ENCODE results near the gene SNX4.
"Not testable (repeated sequence)": the region's sequence is repeated elsewhere in the genome, so short reads cannot be mapped to it uniquely, and the experiment has no call there.

The SNX4 gene

DNA sequence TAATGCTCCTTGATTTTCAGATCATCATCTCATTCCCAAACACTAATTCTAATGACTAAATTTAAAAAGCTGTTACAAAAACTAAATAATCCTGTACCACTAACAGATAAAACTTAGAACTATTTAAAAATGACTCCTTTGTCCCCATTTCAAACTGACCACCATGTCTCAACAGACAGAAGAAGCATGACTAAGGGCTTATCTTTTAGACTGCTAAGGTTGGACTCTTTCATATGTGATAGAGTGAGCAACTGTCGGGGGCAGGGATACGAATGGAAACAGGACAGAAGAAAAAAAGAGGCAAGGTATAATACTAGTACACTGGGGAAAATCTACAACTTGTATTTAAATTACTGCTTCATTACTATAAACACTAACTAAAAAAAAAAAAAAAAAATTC, 23.3 kb downstream of the SNX4 start:
- no peak for DNase-seq
- Histone ChIP-seq H3K9me3 (ENCODE audit: control insufficient read depth, low read length) (no peaks in the 10 kb centered on the region), H3K18ac (ENCODE audit: low read depth in 1 of 2, low read length in 2 of 2) (no peak overlapping the region), H2BK15ac (ENCODE audit: low read depth, poor library complexity, severe bottlenecking) (no peak overlapping the region), H3K14ac (ENCODE audit: low read length in 2 of 2) (no peak overlapping the region), H4K91ac (ENCODE audit: low read length) (no peak overlapping the region), H3K27me3 (ENCODE audit: control insufficient read depth in 1 of 2, insufficient read depth in 1 of 2, low read length in 2 of 2) (no peaks in the 10 kb centered on the region), H4K8ac (ENCODE audit: low read length) (no peak overlapping the region), H3K4ac (ENCODE audit: low read depth in 1 of 2, low read length in 2 of 2) (no peak overlapping the region), H3K4me3 (ENCODE audit: insufficient read depth in 1 of 2, low read depth in 1 of 2, low read length in 2 of 2) (no peak overlapping the region), H2BK12ac (ENCODE audit: low read length in 2 of 2) (no peak overlapping the region), H2BK120ac (ENCODE audit: low read depth, low read length) (no peak overlapping the region), H2AK5ac (ENCODE audit: low read length, severe bottlenecking) (no peak overlapping the region), H3K27ac (ENCODE audit: low read length, poor library complexity, severe bottlenecking) (no peak overlapping the region), H3K4me2 (ENCODE audit: low read length, poor library complexity, severe bottlenecking) (no peak overlapping the region), H3K79me1 (replicated peaks; ENCODE audit: low read length, poor library complexity, severe bottlenecking) (peaks cover 13% of the 10 kb centered on the region), H3K4me1 (ENCODE audit: control insufficient read depth, insufficient read depth, low read depth, low read length) (no peaks in the 10 kb centered on the region), H3K23ac (ENCODE audit: low read length in 2 of 2) (no peak overlapping the region), H3K36me3 (ENCODE audit: control insufficient read depth in 1 of 2, insufficient read depth in 2 of 2, low read depth in 1 of 2, low read length in 2 of 2) (peaks cover 14 to 80% of the 10 kb centered on the region in 2 experiments), H2AFZ (ENCODE audit: low read depth, low read length) (no peak overlapping the region), H3K9ac (ENCODE audit: low read length) (no peak overlapping the region), H2BK5ac (ENCODE audit: low read depth, low read length, poor library complexity, severe bottlenecking) (no peak overlapping the region)
- 90% methylated on average over 2 of the region's 2 CpGs for WGBS

DNA sequence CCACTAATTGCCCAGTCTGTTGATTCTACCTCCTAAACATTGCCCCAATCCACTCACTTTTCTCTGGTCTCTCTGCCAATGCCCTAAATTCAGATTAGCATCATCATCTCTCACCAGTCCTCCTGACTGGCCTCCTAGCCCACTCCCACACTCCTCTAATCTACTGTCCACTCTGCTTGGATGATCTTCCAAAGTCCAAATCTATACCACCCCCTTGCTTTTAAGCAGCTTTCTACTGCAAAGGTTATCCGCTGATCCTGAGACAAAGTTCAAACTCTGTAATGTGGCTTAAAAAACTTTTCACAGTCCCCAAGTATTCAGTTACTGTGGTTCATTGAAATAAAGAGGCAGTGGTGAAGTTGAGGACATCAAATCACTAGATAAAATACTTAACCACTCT, 37.6 kb downstream of the SNX4 start:
- H3K4ac ChIP-seq (ENCODE audit: low read depth in 1 of 2, low read length in 2 of 2) = no peak overlapping the region
- peaks cover 18 to 32% of the 10 kb centered on the region in 2 experiments for H3K36me3 ChIP-seq (ENCODE audit: control insufficient read depth in 1 of 2, insufficient read depth in 2 of 2, low read depth in 1 of 2, low read length in 2 of 2)
- no CpG with 5 or more reads among the region's 1 CpG for WGBS
- H2BK120ac ChIP-seq (ENCODE audit: low read depth, low read length) = no peak overlapping the region
- H3K79me1 ChIP-seq (replicated peaks; ENCODE audit: low read length, poor library complexity, severe bottlenecking) = peaks cover 19% of the 10 kb centered on the region
- no peak overlapping the region for H3K18ac ChIP-seq (ENCODE audit: low read depth in 1 of 2, low read length in 2 of 2)
- H4K91ac ChIP-seq (ENCODE audit: low read length) = no peak overlapping the region
- H3K27ac ChIP-seq (ENCODE audit: low read length, poor library complexity, severe bottlenecking) = no peak overlapping the region
- H3K14ac ChIP-seq (ENCODE audit: low read length in 2 of 2) = no peak overlapping the region
- no peak overlapping the region for H3K4me3 ChIP-seq (ENCODE audit: insufficient read depth in 1 of 2, low read depth in 1 of 2, low read length in 2 of 2)
- no peak overlapping the region for H2BK5ac ChIP-seq (ENCODE audit: low read depth, low read length, poor library complexity, severe bottlenecking)
- no peak overlapping the region for H3K23ac ChIP-seq (ENCODE audit: low read length in 2 of 2)
- H2AK5ac ChIP-seq (ENCODE audit: low read length, severe bottlenecking) = no peak overlapping the region
- no peak overlapping the region for H4K8ac ChIP-seq (ENCODE audit: low read length)
- H3K27me3 ChIP-seq (ENCODE audit: control insufficient read depth in 1 of 2, insufficient read depth in 1 of 2, low read length in 2 of 2) = no peaks in the 10 kb centered on the region
- H3K4me2 ChIP-seq (ENCODE audit: low read length, poor library complexity, severe bottlenecking) = no peak overlapping the region
- H3K4me1 ChIP-seq (ENCODE audit: control insufficient read depth, insufficient read depth, low read depth, low read length) = no peaks in the 10 kb centered on the region
- H3K9me3 ChIP-seq (ENCODE audit: control insufficient read depth, low read length) = no peaks in the 10 kb centered on the region
- H2AFZ ChIP-seq (ENCODE audit: low read depth, low read length) = no peak overlapping the region
- H2BK15ac ChIP-seq (ENCODE audit: low read depth, poor library complexity, severe bottlenecking) = no peak overlapping the region
- H3K9ac ChIP-seq (ENCODE audit: low read length) = no peak overlapping the region
- no peak for DNase-seq
- no peak overlapping the region for H2BK12ac ChIP-seq (ENCODE audit: low read length in 2 of 2)

DNA sequence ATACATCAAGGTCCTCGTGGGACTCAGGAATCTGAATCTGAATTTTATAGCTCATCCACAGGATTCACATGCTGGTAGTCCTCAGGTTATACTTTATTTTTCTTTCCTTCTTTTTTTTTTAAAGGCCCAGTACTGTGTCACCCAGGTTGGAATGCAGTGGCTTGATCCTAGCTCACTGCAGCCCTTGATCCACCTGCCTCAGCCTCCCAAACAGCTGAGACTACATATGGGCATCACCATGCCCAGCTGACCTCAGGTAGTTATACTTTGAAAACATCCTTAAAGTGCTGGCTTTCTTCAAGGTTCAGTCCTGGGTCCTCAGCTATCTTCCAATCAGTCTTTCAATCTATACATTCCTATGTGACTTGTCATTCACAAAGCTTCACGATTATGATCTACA, 38.2 kb downstream of the SNX4 start:
- no peak overlapping the region for H4K91ac ChIP-seq (ENCODE audit: low read length)
- H2BK5ac ChIP-seq (ENCODE audit: low read depth, low read length, poor library complexity, severe bottlenecking) = no peak overlapping the region
- H3K79me1 ChIP-seq (replicated peaks; ENCODE audit: low read length, poor library complexity, severe bottlenecking) = peaks cover 19% of the 10 kb centered on the region
- H4K8ac ChIP-seq (ENCODE audit: low read length) = no peak overlapping the region
- no peak overlapping the region for H2BK12ac ChIP-seq (ENCODE audit: low read length in 2 of 2)
- no peak overlapping the region for H3K14ac ChIP-seq (ENCODE audit: low read length in 2 of 2)
- peaks cover 18 to 33% of the 10 kb centered on the region in 2 experiments for H3K36me3 ChIP-seq (ENCODE audit: control insufficient read depth in 1 of 2, insufficient read depth in 2 of 2, low read depth in 1 of 2, low read length in 2 of 2)
- H3K18ac ChIP-seq (ENCODE audit: low read depth in 1 of 2, low read length in 2 of 2) = no peak overlapping the region
- H3K4ac ChIP-seq (ENCODE audit: low read depth in 1 of 2, low read length in 2 of 2) = no peak overlapping the region
- no peak overlapping the region for H2AK5ac ChIP-seq (ENCODE audit: low read length, severe bottlenecking)
- H3K4me2 ChIP-seq (ENCODE audit: low read length, poor library complexity, severe bottlenecking) = no peak overlapping the region
- 95% methylated on average over 2 of the region's 2 CpGs for WGBS
- no peak overlapping the region for H3K9ac ChIP-seq (ENCODE audit: low read length)
- no peaks in the 10 kb centered on the region for H3K27me3 ChIP-seq (ENCODE audit: control insufficient read depth in 1 of 2, insufficient read depth in 1 of 2, low read length in 2 of 2)
- H2BK120ac ChIP-seq (ENCODE audit: low read depth, low read length) = no peak overlapping the region
- no peak for DNase-seq
- no peak overlapping the region for H2BK15ac ChIP-seq (ENCODE audit: low read depth, poor library complexity, severe bottlenecking)
- H3K9me3 ChIP-seq (ENCODE audit: control insufficient read depth, low read length) = no peaks in the 10 kb centered on the region
- H3K4me3 ChIP-seq (ENCODE audit: insufficient read depth in 1 of 2, low read depth in 1 of 2, low read length in 2 of 2) = no peak overlapping the region
- no peaks in the 10 kb centered on the region for H3K4me1 ChIP-seq (ENCODE audit: control insufficient read depth, insufficient read depth, low read depth, low read length)
- H3K23ac ChIP-seq (ENCODE audit: low read length in 2 of 2) = no peak overlapping the region
- H2AFZ ChIP-seq (ENCODE audit: low read depth, low read length) = no peak overlapping the region
- H3K27ac ChIP-seq (ENCODE audit: low read length, poor library complexity, severe bottlenecking) = no peak overlapping the region

DNA sequence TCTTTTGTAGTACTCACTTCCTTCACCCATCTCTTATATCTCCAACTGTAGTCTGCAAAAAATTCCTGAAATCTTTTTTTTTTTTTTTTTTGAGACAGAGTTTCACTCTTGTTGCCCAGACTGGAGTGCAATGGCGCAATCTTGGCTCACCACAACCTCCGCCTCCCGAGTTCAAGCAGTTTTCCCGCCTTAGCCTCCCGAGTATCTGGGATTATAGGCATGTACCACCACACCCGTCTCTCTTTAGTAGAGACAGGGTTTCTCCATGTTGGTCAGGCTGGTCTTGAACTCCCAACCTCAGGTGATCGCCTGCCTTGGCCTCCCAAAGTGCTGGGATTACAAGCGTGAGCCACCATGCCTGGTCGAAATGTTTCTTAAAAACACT, 38.6 kb downstream of the SNX4 start:
- H2BK120ac ChIP-seq (ENCODE audit: low read depth, low read length); DNase-seq; H2BK15ac ChIP-seq (ENCODE audit: low read depth, poor library complexity, severe bottlenecking); H4K8ac ChIP-seq (ENCODE audit: low read length); H3K9ac ChIP-seq (ENCODE audit: low read length); H2BK12ac ChIP-seq (ENCODE audit: low read length in 2 of 2); H3K27me3 ChIP-seq (ENCODE audit: control insufficient read depth in 1 of 2, insufficient read depth in 1 of 2, low read length in 2 of 2); H3K4ac ChIP-seq (ENCODE audit: low read depth in 1 of 2, low read length in 2 of 2); H3K27ac ChIP-seq (ENCODE audit: low read length, poor library complexity, severe bottlenecking); H3K4me1 ChIP-seq (ENCODE audit: control insufficient read depth, insufficient read depth, low read depth, low read length); H2AK5ac ChIP-seq (ENCODE audit: low read length, severe bottlenecking); H3K4me3 ChIP-seq (ENCODE audit: insufficient read depth in 1 of 2, low read depth in 1 of 2, low read length in 2 of 2); H3K14ac ChIP-seq (ENCODE audit: low read length in 2 of 2); H4K91ac ChIP-seq (ENCODE audit: low read length); H3K9me3 ChIP-seq (ENCODE audit: control insufficient read depth, low read length); H2AFZ ChIP-seq (ENCODE audit: low read depth, low read length); H3K23ac ChIP-seq (ENCODE audit: low read length in 2 of 2); H2BK5ac ChIP-seq (ENCODE audit: low read depth, low read length, poor library complexity, severe bottlenecking); H3K18ac ChIP-seq (ENCODE audit: low read depth in 1 of 2, low read length in 2 of 2); H3K4me2 ChIP-seq (ENCODE audit: low read length, poor library complexity, severe bottlenecking): not testable (repeated sequence)
- H3K79me1 ChIP-seq (replicated peaks; ENCODE audit: low read length, poor library complexity, severe bottlenecking) = peaks cover 18% of the 10 kb centered on the region
- peaks cover 14 to 33% of the 10 kb centered on the region in 2 experiments for H3K36me3 ChIP-seq (ENCODE audit: control insufficient read depth in 1 of 2, insufficient read depth in 2 of 2, low read depth in 1 of 2, low read length in 2 of 2)
- WGBS = 90% methylated on average over 9 of the region's 9 CpGs

All from mesenchymal stem cell (in vitro differentiated cells and primary cell).